HepG2 (cell line): Measurements from ENCODE around the gene KRTAP12-1. TPM values are rescaled to one million over a fixed set of nuclear protein-coding genes. Genes with fewer than 3 reads are reported as not detected.

Experiments
- ATAC-seq: fragments of 200-7000 bp; cut with Tn5 transposase; 3 replicates; pipeline ENCODE4 v1.9.1; 2020; ENCODE audit warnings: mild to moderate bottlenecking, moderate library complexity
- BruUV-seq: library from RNA; stranded (reverse); fragments of 400-500 nt; replicated peaks from 2 replicates; lab custom pipeline; 2021; lab: Mats Ljungman, UMichigan
- CTCF ChIA-PET: fragments of 300-600 bp; formaldehyde crosslinking; extraction: SDS; loops from one replicate; lab custom pipeline; 2021; ENCODE audit warnings: low total read pairs, inconsistent platforms, low intra/inter-chr PET ratio; lab: Yijun Ruan, JAX
- POLR2A ChIA-PET: fragments of 350-600 bp; sonication (Branson Sonifier 250); formaldehyde crosslinking; loops from one replicate; lab custom pipeline; 2020; ENCODE audit warnings: antibody characterized with exemption, inconsistent platforms; lab: Yijun Ruan, JAX
- DNase-seq: peaks from one replicate; pipeline ENCODE4 v3.0.0-alpha.2; 2015; ENCODE audit warnings: low spot score
- FAIRE-seq: peaks from 3 replicates; lab custom pipeline; 2011; peaks lifted over from hg19 to GRCh38; lab: Jason Lieb, UNC
- H2AFZ ChIP-seq: one replicate; pipeline ENCODE4 v1.6.1; 2011; ENCODE audit warnings: low read length, inconsistent platforms
- H3K27ac ChIP-seq: fragments of 300-600 bp; 3 replicates; pipeline ENCODE4 v1.8.0; 2011; ENCODE audit warnings: mixed run types, mild to moderate bottlenecking, mixed read lengths, low read length, inconsistent platforms; ENCODE audit not compliant: insufficient read depth; ENCODE audit errors: extremely low read length
- H3K27me3 ChIP-seq, 2 experiments: fragments of 200-600 bp in 1 of 2; 2 replicates in 1 of 2; 3 replicates in 1 of 2; pipeline versions ENCODE4 v1.6.0 to v1.8.0; 2011; ENCODE audit warnings: low read length in 2 of 2, mild to moderate bottlenecking in 2 of 2, moderate library complexity in 2 of 2, inconsistent platforms in 1 of 2; ENCODE audit not compliant: insufficient read depth in 2 of 2, control insufficient read depth in 1 of 2
- H3K36me3 ChIP-seq, 2 experiments: fragments of 200-600 bp in 1 of 2; replicated peaks in 1 of 2; 2 replicates in 1 of 2; 3 replicates in 1 of 2; pipeline versions ENCODE4 v1.5.1 to v1.8.0; 2011; ENCODE audit warnings: low read length in 2 of 2, inconsistent platforms in 1 of 2; ENCODE audit not compliant: insufficient read depth in 2 of 2, control insufficient read depth in 1 of 2
- H3K4me1 ChIP-seq: 2 replicates; pipeline ENCODE4 v1.5.1; 2012; ENCODE audit warnings: low read length, inconsistent platforms; ENCODE audit not compliant: insufficient read depth
- H3K4me2 ChIP-seq: 2 replicates; pipeline ENCODE4 v1.6.0; 2011; ENCODE audit warnings: low read depth, low read length, inconsistent platforms
- H3K4me3 ChIP-seq, 3 experiments: fragments of 200-600 bp in 1 of 3; sonication (generic), shearing (Covaris generic) in 1 of 3; replicated peaks in 1 of 3; 2 replicates each; pipeline ENCODE4 v1.5.1; 2011 to 2016; ENCODE audit warnings: low read length in 3 of 3, inconsistent platforms in 2 of 3, low read depth in 2 of 3, mild to moderate bottlenecking in 2 of 3, control low read depth in 1 of 3, mixed read lengths in 1 of 3; ENCODE audit not compliant: insufficient read depth in 1 of 3
- H3K79me2 ChIP-seq: one replicate; pipeline ENCODE4 v1.6.1; 2011; ENCODE audit warnings: low read length, inconsistent platforms; ENCODE audit not compliant: insufficient read depth
- H3K9ac ChIP-seq: 2 replicates; pipeline ENCODE4 v1.6.0; 2011; ENCODE audit warnings: mild to moderate bottlenecking, low read depth, low read length, inconsistent platforms; ENCODE audit not compliant: insufficient read depth
- H3K9me3 ChIP-seq: 2 replicates; pipeline ENCODE4 v1.5.1; 2012; ENCODE audit warnings: mild to moderate bottlenecking, low read length
- H4K20me1 ChIP-seq: 2 replicates; pipeline ENCODE4 v1.6.0; 2011; ENCODE audit warnings: inconsistent platforms, mild to moderate bottlenecking, low read length, moderate library complexity; ENCODE audit not compliant: insufficient read depth
- RAD21 ChIP-seq: fragments of 450-650 bp; formaldehyde crosslinking; IDR thresholded peaks from 2 replicates; pipeline ENCODE4 v1.5.0; 2020; ENCODE audit warnings: mild to moderate bottlenecking
- REXO4 ChIP-seq: sonication (generic); formaldehyde crosslinking; IDR thresholded peaks from 2 replicates; pipeline ENCODE4 v1.8.0; 2022; ENCODE audit warnings: missing genetic modification reagents, mild to moderate bottlenecking, borderline replicate concordance
- TRAFD1 ChIP-seq: sonication (generic); formaldehyde crosslinking; IDR thresholded peaks from 2 replicates; pipeline ENCODE4 v1.5.1; 2020; ENCODE audit warnings: missing genetic modification reagents, mild to moderate bottlenecking, borderline replicate concordance
- ZNF720 ChIP-seq: sonication (generic); formaldehyde crosslinking; IDR thresholded peaks from 2 replicates; pipeline ENCODE4 v1.4.0; 2020; ENCODE audit warnings: missing genetic modification reagents
- ZNF782 ChIP-seq: sonication (generic); formaldehyde crosslinking; IDR thresholded peaks from 2 replicates; pipeline ENCODE4 v1.4.0; 2020; ENCODE audit warnings: missing genetic modification reagents, mild to moderate bottlenecking, borderline replicate concordance
- WGBS: methylation state at CpG from one replicate; pipeline ENCODE4 v1.1.6; 2017; ENCODE audit warnings: low lambda C conversion rate; 5-methylcytosine and 5-hydroxymethylcytosine counted together
- in situ Hi-C: cut with HindIII; loops from 2 replicates; pipeline ENCODE4 v1.10.0; 2017; ENCODE audit warnings: low pct_unique_long_range_greater_than_20kb; ENCODE audit not compliant: extremely low pct_ligation_motif_present
- intact Hi-C: fragments of 100-400 bp; cut with micrococcal nuclease; formaldehyde crosslinking; loops from one replicate; pipeline ENCODE4 v1.10.0; 2022; ENCODE audit not compliant: unreplicated experiment
- polyA plus RNA-seq, 8 experiments: library from polyadenylated mRNA; depleted of rRNA in 3 of 8; stranded (reverse) in 7 of 8; unstranded in 1 of 8; fragments of >200 nt; fragmentation: Illumina TruSeq in 4 of 8; extraction: Trizol in 4 of 8; gene quantifications; 2 replicates each; pipeline versions ENCODE4 v1.2.1 to v1.2.3, GENCODE V29; 2011 to 2016; ENCODE audit warnings: low read depth in 4 of 8, missing spikeins in 1 of 8, mixed read lengths in 1 of 8; ENCODE audit not compliant: insufficient read depth in 1 of 8
- total RNA-seq, 5 experiments: library from RNA; depleted of rRNA; stranded (reverse); fragments of >200 nt; fragmentation: Illumina TruSeq; extraction: Trizol; gene quantifications; 2 replicates each; pipeline ENCODE4 v1.2.3, GENCODE V29; 2016; ENCODE audit warnings: low read depth in 1 of 5

The KRTAP12-1 gene
- total and polyA plus RNA-seq, 2 of the 13 experiments (the other 11 are each of a cell fraction or from before 2014, with no cell fraction given): not detected

- TF ChIP-seq TRAFD1 (no peak), ZNF782 (CRISPR knock-in tag) (no peak), ZNF720 (no peak)
Measured at GRCh38 chr21:44708213-44708865, 26.4 kb upstream of the KRTAP12-1 start (continued).

GRCh38 chr21:44706706-44707581, 25.0 kb upstream of the KRTAP12-1 start:
- H2AFZ ChIP-seq: no peak overlapping the region
- POLR2A ChIA-PET: no interaction called here
- no peak for ATAC-seq
- no TSS peak for BruUV-seq
- intact Hi-C loops: no loop called here
- H3K4me3 ChIP-seq: no peak overlapping the region
- H3K79me2 ChIP-seq: no peaks in the 10 kb centered on the region
- WGBS: 70% methylated on average over 39 of the region's 46 CpGs
- no peak for DNase-seq
- H3K9me3 ChIP-seq: no peaks in the 10 kb centered on the region
- peaks cover 11 to 58% of the 10 kb centered on the region in 2 experiments for H3K27me3 ChIP-seq
- H3K27ac ChIP-seq: no peak overlapping the region
- in situ Hi-C loops: no loop called here
- FAIRE-seq: no peak
- peaks cover 33% of the 10 kb centered on the region for H3K4me1 ChIP-seq
- no peak for TF ChIP-seq REXO4 (CRISPR knock-in tag)
- no peak for TF ChIP-seq RAD21 (CRISPR knock-in tag)
- H3K9ac ChIP-seq: no peak overlapping the region
- CTCF ChIA-PET: no interaction called here
- no peaks in the 10 kb centered on the region for H3K36me3 ChIP-seq
- no peak overlapping the region for H3K4me2 ChIP-seq
- H4K20me1 ChIP-seq: no peaks in the 10 kb centered on the region
